NCI-H146 (cell line): Measurements from ENCODE around the gene KCNE5.
"Not testable (repeated sequence)": the region's sequence is repeated elsewhere in the genome, so short reads cannot be mapped to it uniquely, and the experiment has no call there.

ENCODE experiments used
- DNase-seq: peaks from one replicate; lab custom pipeline; 2025; lab: John Stamatoyannopoulos, UW

The KCNE5 gene, protein sequence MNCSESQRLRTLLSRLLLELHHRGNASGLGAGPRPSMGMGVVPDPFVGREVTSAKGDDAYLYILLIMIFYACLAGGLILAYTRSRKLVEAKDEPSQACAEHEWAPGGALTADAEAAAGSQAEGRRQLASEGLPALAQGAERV

DNA sequence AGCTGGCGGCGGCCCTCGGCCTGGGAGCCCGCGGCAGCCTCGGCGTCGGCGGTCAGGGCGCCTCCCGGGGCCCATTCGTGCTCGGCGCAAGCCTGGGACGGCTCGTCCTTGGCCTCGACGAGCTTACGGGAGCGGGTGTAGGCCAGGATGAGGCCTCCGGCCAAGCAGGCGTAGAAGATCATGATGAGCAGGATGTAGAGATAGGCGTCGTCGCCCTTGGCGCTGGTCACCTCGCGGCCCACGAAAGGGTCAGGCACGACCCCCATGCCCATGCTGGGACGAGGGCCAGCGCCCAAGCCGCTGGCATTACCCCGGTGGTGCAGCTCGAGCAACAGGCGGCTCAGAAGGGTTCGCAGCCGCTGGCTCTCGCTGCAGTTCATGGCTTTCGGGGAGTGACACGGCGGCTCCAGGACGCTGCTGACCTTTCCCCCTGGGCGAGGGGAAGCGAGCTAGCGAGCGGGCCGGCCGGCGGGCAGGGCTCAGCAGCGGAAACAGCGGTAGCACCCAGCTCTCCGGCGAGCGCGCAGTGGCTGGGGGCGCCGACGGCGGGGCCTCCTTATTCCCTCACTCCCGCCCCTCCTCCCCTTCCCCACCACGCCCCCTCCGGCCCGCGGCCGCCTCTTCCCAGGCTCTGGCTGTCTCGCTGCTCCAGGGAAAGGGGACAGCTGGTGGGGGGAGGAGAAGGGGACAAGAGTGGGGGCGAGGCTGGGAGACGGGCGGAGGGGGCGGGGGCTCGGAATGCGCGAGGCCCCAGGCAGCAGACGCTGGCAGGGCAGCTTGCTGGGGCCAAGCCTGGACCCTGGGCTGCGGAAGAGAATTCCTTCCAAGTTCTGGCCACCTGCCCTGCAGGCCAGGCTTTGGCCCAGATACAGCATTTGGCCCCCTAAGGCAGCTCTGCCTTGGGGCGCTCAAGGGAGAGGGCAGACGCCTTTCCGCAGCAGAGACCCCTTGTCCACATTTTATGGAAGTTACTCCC, at the start of gene KCNE5:
KCNE5 (minus strand) TSS at position 532 of the 976 bp plus-strand sequence; CDS start at position 380, 152 bp downstream.
- no peak for DNase-seq

DNA sequence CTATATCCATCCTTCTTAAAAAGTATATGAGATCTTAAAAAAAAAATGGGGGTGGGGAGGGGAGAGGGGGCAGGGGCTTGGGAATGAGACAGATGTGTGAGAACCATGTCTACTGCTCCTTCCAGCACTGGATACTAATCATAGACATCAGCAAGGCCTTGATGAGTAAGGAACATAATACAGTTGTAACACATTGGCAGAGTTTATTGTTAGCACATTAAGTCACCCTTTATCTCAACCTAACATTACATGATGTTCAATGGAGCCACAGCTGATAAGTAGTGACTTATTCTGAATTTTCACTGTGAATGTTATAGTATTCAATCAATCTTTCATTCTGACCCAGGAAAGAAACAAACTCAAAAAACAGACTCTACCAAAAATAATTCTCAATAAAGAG, 47.3 kb upstream of the KCNE5 start:
- DNase-seq: no peak

DNA sequence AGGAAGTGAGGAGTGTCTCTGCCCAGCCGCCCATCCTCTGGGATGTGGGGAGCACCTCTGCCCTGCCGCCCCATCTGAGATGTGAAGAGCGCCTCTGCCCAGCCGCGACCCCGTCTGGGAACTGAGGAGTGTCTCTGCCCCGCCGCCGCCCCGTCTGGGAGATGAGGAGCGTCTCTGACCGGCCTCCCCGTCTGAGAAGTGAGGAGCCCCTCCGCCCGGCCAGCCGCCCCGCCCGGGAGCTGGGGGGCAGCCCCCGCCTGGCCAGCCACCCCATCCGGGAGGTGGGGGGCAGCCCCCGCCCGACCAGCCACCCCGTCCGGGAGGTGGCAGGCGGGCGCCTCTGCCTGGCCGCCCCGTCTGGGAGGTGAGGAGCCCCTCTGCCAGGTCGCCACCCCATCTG, 46.2 kb upstream of the KCNE5 start:
- DNase-seq: not testable (repeated sequence)

DNA sequence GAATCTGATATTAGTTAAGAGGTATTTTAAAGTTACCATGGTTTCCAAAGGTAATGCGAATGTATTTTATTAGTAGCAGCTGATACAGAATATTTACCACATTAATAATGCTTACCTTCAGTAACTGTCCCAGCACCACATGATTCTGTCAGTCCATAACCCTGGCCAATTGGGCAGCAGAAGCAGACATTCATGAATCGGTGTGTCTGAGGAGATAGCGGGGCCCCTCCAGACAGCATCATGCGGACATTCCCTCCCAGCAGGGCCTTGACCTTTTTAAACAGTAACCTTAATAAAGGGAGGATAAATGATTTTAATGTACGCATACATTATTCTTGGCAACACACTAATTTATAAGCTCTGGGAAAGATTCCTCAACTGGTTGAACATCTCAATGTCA, 43.0 kb upstream of the KCNE5 start:
- no peak for DNase-seq

DNA sequence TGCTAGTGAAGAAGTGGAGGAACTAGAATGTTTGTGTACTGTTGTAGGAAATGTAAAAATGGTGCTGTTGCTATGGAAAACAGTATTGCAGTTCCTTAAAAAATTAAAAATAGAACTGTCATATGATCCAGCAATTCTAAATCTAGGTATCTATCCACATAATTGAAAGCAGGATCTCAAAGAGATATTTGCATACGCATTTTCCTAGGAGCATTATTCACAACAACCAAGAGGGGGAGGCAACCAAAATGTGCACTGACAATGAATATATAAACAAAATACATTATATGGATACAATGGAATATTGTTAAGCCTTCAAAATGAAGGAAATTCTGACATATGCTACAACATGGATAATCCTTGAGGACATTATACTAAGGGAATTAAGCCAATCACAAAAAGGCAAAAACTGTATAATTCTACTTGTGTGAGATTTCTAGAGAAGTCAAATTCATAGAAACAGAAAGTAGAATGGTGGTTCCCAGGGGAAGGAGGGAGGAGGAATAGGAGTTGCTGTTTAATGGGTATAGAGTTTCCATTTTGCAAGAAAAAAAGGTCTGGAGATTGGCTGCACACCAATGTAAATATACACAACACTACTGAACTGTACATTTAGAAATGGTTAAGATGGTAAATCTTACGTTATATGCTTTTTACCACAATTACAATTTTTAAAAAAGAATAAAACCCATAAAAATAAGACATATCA, 35.6 kb upstream of the KCNE5 start:
- DNase-seq: no peak

DNA sequence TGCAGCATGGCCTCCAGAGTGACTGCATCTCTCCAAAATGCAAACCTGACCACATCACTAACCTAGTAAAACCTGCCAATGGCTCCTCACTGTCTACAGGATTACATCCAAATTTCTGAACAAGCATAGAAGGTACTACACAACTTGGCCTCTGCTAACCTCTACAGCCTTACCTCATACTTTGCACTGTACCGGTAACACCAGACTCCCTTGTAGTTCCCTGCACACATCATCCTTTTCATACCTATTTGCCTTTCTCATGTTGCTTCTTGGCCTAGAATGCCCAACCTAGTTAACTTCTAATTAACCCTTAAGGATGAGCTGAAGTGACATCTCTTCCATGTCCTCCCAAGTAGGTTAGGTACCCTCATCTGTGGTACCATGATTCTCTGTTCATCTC, 33.4 kb upstream of the KCNE5 start:
- no peak for DNase-seq

DNA sequence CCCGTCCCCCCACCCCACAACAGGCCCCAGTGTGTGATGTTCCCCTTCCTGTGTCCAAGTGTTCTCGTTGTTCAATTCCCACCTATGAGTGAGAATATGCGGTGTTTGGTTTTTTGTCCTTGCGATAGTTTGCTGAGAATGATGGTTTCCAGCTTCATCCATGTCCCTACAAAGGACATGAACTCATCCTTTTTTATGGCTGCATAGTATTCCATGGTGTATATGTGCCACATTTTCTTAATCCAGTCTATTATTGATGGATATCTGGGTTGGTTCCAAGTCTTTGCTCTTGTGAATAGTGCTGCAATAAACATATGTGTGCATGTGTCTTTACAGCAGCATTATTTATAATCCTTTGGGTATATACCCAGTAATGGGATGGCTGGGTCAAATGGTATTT, 32.4 kb upstream of the KCNE5 start:
- DNase-seq: not testable (repeated sequence)

DNA sequence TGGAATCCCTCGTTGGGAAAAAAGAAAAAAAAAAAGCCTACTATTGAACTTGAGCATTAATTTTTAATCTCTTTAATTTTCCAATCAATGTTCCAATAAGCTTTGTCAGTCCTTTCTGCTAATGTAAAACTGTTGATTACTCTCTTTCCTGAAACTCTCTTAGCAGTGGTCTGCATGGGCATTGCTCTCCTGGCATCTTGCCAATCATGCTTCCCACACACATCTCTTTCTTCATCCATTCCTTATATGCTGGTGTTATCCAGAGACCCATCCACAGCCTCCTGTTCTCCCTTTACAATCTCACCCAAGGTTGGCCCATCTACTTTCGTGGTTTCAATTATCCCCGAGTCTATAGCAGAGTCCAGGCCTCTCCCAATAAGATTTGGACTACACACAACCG, 31.8 kb upstream of the KCNE5 start:
- no peak for DNase-seq

DNA sequence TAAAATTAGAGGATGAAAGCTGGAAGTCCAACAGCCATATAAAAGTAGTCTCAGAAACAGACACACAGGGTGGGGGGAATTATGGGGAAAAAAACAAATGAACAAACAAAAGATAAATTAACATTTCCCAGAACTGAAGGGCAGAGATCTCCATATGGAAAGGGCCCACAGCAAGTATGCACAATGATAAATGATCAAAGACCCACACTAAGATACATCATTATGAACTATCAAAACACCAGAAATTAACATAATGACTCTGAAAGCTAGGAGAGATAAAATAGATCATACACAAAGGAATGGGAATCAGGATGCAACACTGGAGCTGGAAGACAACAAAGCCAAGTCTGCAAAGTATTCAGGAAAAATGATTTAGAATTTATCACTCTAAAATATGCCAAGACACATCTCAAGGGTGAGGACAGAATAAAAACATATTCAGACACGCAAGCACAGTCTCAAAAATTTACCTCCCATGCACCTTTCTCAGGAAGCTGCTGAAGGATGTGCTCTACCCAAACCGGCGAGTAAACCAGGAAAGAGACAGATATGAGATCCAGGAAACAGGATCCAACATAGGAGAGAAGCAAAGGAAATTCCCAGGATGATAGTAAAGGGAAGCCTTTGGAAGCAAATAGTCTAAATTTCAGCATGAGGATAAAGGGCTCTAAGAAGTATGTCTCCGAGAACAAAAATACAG, 30.7 kb upstream of the KCNE5 start:
- DNase-seq: no peak

DNA sequence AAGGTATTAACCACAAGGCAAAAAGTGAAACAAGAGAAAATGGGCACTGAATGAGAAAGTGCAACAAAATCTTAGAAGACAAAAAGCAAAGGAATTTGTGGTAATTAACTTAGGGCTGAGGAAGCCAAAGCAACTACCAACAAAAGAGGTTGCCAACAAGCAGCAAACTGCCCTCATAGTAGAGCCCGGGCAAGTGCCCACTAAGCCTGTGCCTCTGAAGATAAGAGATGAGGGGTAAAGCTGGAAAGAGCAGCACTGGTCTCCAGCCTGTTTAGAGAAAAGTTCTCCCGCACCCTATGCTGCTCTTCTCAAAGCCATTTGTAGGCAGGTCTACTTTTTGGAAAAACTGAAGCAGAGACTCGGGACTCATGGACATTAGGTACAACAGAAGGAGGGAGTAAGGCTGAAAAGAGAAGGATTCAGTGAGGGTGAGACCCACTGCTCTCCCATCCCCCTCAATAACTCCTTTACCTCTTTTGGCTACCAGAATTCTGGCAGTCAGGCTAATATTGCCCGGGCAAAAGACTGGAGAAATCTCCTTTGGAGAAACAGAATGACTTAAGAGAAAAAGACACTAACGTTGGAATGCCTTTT, 29.6 kb upstream of the KCNE5 start:
- DNase-seq: no peak

DNA sequence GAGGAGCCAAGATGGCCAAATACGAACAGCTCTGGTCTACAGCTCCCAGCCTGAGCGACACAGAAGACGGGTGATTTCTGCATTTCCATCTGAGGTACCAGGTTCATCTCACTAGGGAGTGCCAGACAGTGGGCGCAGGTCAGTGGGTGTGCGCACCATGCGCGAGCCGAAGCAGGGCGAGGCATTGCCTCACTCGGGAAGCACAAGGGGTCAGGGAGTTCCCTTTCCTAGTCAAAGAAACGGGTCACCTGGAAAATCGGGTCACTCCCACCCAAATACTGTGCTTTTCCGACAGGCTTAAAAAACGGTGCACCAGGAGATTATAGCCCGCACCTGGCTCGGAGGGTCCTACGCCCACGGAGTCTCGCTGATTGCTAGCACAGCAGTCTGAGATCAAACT, 19.7 kb upstream of the KCNE5 start:
- DNase-seq: not testable (repeated sequence)

DNA sequence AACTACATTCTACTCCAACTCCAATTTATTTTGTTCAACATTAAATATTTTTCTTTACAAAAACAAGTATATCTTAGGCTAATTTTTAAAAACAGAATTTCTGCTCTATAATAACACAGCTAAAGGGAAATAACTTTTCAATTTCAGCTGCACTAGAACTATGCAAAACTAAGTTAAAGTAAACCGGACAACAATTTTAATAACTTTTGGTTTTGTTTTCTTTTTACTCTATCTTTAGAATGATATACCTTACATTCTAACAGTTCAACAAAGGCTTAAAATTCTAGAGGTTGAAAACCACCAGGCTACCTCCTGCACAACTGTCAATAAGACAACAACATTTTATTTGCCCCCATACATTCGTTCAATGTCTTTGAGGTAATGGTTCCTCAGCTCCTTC, 18.7 kb upstream of the KCNE5 start:
- no peak for DNase-seq

DNA sequence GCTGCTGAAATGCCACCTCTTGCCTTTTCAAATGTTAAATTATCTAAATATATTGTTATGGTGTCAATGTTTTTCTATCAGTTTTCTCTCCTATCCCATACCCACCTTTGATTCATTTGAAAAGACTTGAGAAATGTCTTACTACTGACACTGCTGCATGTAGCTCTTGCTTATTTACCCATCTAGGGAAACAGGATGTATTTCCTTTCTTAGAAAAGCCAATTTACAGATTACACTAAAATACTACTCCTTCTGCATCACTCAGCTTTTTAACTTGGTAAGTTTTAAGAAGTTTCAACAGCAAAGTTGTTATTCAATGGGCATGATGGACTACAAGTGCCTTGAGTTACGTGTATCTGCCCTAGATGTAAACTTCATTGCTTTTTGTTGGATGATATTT, 13.2 kb upstream of the KCNE5 start:
- no peak for DNase-seq

DNA sequence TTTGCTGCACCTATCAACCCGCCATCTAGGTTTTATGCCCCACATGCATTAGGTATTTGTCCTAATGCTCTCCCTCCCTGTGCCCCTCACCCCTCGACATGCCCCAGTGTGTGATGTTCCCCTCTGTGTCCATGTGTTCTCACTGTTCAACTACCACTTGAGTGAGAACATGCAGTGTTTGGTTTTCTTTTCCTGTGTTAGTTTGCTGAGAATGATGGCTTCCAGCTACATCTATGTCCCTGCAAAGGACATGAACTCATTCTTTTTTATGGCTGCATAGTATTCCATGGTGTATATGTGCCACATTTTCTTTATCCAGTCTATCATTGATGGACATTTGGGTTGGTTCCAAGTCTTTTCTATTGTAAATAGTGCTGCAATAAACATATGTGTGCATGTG, 12.5 kb upstream of the KCNE5 start:
- DNase-seq: not testable (repeated sequence)

DNA sequence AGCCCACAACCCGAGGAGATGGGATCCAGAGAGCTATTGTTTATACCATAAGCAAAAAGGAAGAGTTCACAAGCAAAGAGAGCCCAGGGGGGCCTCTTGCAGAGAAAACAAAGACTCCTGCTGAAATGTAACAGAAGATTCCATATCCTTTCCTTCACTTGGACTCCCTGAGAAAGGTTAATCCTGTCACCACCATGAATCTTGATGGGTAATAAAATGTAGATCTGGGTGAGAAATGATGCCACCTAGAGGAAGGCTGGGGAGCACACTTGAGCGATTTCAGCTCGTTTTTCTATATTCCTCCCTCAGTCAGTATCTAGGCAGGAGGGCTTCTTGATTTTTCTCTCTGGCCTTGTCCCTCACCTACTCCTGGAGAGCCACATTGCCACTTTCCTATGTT, 10.2 kb upstream of the KCNE5 start:
- peak; percentile 2 for DNase-seq

DNA sequence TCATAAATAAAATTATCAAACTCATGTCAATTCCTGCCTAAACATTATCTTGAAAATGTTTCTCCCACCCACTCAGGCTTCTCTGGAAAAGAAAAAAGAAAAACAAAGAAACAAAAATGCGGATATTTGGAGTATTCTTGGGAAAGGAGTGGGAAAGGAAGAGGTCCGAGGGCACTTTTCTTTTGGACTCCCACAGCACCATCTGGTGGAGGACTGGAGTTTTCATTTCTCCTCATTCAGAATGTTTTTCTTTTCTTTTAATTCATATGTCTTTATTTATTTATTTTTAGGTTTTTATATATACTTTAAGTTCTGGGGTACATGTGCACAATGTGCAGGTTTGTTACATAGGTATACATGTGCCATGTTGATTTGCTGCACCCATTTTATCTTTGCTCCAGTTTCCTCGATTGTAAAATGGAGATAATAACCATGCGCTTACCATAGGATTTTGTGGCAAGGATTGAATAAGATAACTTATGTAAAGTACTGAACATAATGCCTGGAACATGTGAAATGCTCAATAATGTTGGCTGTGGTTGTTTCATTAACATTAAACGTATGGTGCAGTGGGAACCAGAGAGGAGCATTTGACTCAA, 8.0 kb upstream of the KCNE5 start:
- DNase-seq: peak; percentile 0

DNA sequence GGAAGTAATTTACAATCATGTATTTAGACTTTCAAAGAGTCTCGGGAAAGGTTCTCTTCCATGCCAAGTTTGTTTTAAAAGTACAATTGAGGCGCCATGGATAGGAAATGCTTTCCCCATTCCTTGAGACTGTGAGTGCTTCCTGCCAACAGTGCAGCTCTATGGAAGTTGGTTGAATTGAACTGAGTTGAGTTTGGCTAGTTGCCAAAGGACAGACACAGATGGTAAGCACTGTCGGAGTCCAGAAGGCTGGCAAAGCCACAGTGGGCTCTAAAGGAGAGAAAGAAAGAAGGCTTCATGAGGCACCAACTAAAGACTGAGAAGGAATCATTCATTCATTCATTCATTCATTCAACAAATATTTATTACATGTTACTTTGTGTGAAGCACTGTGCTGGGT, 4.3 kb upstream of the KCNE5 start:
- DNase-seq: peak; percentile 19

DNA sequence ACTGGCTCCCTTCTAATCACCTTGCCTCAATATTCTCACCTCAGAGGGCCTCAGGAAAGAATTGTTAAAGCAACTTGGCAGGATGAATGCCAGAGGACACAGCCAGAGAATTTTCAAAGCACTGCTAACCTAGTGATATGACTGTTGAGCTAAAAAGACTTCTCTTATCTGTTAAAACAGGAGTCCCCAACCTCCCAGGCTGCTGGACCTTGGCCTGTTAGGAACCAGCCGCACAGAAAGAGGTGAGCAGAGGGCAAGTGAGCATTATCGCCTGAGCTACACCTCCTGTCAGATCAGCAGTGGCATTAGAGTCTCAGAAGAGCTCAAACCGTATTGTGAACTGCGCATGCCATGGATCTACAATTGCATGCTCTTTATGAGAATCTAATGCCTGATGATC, 1.7 kb upstream of the KCNE5 start:
- DNase-seq: no peak

DNA sequence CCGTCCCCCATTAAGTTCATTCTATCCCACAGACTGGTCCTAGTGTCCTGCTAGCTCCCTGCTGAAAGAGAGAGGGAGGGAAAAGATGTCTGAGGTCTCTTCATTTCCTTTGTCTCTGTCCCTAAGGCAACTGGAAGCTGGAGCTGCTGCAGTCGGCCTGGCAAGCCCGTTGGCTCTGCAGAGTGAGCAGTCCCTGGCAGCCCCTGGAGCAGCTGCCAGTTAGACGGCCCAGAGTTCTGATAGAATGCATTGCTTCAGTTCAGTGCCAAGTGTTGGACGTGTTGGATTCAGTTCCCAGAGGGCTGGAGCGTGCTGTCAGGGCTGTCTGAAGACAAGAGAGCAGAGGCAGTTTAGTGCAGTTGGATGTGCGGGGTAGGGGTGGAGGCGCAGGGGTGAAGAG, 975 bp downstream of the KCNE5 start:
- no peak for DNase-seq

DNA sequence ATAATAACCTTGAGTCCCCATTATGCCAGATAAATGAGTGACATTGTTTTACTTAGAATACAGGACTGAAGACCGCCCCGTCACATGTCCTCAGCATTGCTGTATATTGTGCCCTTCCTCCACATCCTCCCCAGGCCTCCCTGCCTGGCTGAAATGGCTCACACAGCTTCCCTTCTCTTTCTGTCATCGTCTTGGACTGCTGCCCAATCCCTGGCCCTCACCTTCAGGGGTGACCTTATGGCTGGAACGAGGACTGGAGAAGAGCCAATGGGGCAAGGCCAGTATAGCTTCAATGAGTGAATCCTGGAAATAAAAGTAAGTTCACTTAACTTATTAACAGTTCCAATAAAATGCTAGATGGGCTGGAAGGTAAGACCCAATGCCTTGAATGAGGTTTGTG, 2.7 kb downstream of the KCNE5 start:
- no peak for DNase-seq

DNA sequence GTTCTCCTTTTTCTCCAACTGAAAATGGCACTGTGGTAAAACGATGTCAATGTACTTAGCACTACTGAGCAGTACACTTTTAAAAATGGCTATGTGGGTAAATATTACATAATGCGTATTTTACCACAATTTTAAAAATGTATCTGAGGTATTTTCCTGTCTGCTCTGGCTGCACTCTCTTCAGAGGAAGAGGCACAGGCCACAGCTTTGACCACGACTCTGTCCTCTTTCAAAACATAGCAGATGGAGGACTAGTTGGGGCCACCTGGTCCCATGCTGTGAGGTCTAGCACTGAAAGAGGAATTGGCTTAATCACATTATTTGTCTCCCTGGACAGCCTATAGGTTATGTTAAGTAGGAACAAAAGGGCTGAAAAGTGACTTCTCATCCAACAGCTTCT, 5.2 kb downstream of the KCNE5 start:
- no peak for DNase-seq

DNA sequence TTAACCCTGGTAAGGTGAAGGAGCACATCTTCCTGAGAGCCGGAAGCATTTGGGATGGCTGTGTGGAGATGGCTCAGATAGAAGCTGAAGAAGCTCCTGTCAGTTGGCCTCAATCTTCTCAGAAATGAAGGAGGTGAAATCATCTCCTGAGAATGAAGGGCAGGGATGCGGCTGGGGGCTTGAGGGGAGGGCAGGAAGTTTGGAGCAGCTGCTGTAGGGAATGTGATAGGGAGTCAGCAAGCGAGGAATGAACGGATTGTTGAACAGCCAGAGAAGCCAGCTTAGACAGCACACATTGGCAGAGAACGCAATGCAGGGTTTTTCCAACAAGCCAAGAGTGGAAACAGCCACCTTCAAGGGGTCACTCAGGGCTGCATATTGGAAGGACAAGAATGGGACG, 10.0 kb downstream of the KCNE5 start:
- no peak for DNase-seq
